Retinal pigment epithelial cell (primary cell): ENCODE measurements around the gene SPI1.
"Not testable (repeated sequence)": the region's sequence is repeated elsewhere in the genome, so short reads cannot be mapped to it uniquely, and the experiment has no call there.

ENCODE experiments used
- DNase-seq: peaks from one replicate; pipeline ENCODE4 v3.0.0-alpha.2; 2010; ENCODE audit warnings: low read depth
- H3K4me3 ChIP-seq: 2 replicates; pipeline ENCODE4 v1.5.1; 2011; ENCODE audit warnings: mild to moderate bottlenecking, low read length, control low read depth, moderate library complexity
- TF ChIP-seq, protein P1 (sequence below): conservative IDR thresholded peaks from 2 replicates; pipeline ENCODE4 v1.5.1; 2011; ENCODE audit warnings: low read depth, low read length, control low read depth, inconsistent platforms

Gene SPI1

DNA sequence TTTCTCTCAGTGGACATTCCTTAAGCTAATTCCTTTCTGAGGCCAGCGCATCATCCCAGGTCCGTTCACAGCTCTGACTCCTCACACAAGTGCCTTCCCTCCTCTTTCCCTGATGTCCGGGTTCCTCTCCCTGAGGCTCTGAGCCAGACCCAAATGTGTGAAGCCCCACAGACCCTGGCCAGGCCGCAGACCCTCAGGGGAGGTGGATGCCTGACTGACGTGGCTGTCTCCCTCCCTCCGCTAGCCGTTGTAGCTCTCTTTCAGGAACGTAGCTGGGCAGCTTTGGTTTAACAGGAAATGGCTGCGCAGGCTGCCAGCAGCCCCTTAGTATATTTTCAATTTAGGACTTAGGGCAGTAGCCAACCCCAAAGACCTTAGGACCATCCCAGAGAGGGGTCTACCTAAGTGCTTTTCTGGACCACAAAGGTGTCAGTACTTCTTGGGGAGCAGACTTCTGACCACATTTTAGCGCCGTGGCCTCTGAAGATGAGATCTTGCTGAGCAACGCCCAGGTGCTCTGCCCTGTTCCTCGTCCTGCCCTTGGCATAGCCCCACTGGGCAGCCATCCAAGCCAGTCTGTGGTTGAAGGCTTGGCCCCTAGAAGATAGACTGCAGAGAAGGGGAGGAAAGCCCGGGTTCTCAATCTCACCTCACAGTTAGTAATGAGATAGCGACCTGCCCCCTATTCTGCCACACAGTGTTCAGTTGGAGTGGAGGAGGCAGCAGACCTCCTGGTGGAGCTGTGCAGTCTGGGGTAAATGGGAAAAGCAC lies 52.9 kb downstream of the SPI1 start:
- no peak overlapping the region for H3K4me3 ChIP-seq
- TF ChIP-seq, protein P1, sequence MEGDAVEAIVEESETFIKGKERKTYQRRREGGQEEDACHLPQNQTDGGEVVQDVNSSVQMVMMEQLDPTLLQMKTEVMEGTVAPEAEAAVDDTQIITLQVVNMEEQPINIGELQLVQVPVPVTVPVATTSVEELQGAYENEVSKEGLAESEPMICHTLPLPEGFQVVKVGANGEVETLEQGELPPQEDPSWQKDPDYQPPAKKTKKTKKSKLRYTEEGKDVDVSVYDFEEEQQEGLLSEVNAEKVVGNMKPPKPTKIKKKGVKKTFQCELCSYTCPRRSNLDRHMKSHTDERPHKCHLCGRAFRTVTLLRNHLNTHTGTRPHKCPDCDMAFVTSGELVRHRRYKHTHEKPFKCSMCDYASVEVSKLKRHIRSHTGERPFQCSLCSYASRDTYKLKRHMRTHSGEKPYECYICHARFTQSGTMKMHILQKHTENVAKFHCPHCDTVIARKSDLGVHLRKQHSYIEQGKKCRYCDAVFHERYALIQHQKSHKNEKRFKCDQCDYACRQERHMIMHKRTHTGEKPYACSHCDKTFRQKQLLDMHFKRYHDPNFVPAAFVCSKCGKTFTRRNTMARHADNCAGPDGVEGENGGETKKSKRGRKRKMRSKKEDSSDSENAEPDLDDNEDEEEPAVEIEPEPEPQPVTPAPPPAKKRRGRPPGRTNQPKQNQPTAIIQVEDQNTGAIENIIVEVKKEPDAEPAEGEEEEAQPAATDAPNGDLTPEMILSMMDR: no peak
- no peak for DNase-seq

DNA sequence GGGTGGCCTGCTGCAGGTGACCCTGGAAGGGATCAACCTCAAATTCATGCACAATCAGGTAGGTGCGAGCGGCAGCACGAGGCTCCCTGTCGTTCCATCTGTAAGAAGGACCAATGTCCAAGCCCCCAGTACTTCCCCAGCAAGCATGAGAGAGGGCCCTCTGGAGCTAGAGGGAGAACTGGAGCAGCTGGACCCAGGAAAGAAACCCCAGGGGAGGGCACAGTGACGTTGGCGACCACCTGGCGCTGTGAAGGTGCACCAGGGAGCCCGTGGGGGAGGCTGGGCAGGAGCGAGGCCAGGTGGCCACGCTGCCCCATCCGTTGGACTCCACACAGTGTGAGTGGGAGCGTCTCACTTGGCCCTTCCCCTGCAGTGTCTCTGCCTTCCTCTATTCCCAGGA lies 53.8 kb downstream of the SPI1 start:
- TF ChIP-seq, protein P1: no peak
- no peak for DNase-seq
- H3K4me3 ChIP-seq: no peak overlapping the region

DNA sequence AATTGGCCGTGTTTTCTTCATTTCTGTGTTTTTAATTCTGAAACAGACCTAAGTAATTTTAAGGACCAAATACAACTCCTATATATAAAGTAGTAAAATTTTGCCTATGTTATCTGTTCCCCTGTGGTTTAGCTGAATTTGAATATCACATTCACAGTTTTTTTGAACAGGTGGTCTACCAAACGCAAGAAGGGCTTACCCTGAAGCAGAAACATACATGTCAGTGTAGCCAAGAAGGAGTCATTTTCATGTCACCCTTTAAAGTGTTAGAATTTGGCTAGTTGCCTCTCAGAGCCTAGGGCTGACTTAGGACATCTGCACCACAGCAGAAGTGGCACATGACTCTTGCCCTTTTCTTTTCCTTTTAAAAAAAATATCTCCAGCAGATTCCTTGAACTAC lies 60.2 kb downstream of the SPI1 start:
- no peak for DNase-seq
- H3K4me3 ChIP-seq: no peak overlapping the region
- TF ChIP-seq, protein P1: no peak

DNA sequence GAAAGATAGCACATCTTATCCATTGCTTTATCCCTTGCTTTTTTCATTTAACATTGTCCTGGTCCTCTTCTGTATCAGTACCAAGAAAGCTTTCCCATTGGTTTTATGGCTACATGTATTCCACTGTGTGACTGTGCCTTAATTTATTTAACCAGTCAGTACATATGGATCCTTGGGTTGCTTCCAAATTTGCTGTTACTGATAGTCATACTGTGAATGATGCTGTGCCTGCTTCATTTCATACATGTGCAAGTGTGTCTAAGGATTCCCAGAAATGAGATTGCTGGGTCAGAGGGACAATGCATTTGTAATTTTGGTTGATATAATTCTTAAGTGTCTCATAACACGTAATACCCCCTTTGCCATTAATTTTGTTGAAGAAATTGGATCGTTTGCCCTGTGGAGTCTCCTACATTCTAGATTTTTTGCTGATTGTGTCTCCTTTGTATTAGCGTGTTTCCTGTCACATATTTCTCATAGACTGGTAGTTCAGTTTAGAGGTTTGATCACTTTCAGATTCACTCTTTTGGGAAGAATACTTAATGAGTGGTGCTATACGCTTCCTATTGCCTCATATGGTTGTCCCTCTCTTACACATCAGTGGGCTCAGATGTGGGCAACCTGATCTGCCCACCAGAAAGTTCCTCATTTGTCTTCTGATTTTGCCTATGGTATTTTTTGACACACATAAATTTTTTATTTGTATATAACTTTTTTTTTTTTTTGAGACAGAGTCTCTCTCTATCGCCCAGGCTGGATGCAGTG lies 61.1 kb downstream of the SPI1 start:
- H3K4me3 ChIP-seq: no peak overlapping the region
- no peak for DNase-seq
- TF ChIP-seq, protein P1: no peak

DNA sequence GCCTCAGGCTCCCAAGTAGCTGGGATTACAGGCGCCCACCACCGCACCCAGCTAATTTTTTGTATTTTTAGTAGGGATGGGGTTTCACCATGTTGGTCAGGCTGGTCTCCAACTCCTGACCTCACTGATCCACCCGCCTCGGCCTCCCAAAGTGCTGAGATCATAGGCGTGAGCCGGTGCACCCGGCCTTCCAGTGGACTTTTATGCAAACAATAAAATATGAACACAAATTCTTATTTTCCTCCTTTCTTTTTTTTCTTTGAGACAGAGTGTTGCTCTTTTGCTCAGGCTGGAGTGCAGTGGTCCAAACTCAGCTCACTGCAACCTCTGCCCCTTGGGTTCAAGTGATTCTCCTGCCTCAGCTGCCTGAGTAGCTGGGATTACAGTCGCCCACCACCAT lies 61.8 kb downstream of the SPI1 start:
- DNase-seq, H3K4me3 ChIP-seq: not testable (repeated sequence)

DNA sequence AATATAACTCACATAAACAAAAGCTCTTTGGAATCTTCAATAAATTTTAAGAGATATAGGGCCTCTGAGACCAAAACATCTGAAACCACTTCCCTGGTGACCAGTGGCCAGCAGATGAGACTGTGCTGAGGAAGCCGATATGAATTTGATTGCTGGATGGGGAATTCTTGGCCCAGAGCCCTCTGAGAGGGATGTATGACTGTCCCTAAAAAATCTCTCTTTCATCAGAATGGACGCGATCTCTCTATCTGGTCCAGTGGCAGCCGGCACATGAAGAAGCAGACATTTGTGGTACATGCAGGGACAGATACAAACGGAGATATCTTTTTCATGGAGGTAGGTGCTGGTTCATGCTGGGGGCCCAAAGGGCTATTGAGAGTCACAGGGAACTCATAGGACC lies 63.4 kb downstream of the SPI1 start:
- TF ChIP-seq, protein P1: no peak
- H3K4me3 ChIP-seq: no peak overlapping the region
- no peak for DNase-seq

DNA sequence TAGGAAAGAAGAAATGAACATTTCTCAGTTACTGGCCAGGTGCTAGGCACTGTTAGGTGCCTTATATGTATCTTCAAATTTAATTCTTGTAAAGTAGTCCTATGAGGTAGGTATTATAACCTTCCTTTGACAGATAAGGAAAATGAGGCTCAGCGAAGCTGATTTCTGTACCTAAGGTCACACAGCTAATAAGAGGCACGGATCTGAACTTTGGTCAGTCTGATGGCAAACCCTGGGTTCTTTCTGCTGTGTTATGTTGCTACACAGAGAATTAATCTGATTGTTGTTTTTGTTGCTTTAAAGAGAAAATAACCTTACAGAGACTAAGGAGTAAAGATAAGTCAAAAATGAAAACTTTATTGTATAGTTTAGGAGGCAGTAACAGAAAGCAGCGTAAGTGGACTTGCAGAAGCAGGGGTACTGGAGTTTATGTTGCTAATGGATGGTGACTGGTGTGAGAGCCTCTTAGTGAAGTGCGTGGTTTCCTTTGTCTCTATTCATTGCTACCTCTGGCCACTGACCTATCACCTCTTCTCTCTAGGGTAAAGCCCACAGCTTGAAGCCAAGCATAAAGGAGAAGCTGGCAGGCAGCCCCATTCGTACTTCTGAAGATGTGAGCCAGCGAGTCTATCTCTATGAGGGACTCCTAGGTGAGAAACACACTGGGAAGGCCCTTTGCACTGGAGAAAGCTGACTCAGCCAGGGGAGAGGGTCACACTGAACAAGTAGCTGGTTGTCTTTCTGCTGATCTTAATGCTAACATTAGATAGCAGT lies 70.1 kb downstream of the SPI1 start:
- DNase-seq: no peak
- no peak overlapping the region for H3K4me3 ChIP-seq
- TF ChIP-seq, protein P1: no peak
